SK-N-SH (cell line): ENCODE results near the gene SH3BGRL3. TPM values are rescaled to one million over a fixed set of nuclear protein-coding genes. Genes with fewer than 3 reads are reported as not detected.

Experiments
- CTCF ChIA-PET: fragments of 300-600, 350-600 bp; formaldehyde crosslinking; extraction: SDS; loops from one replicate; lab custom pipeline; 2021; lab: Yijun Ruan, JAX
- POLR2A ChIA-PET: fragments of 350-600 bp; sonication (Branson Sonifier 250); formaldehyde crosslinking; extraction: SDS; loops from one replicate; lab custom pipeline; 2020; ENCODE audit warnings: antibody characterized with exemption, inconsistent platforms; lab: Yijun Ruan, JAX
- DNase-seq: peaks from one replicate; pipeline ENCODE4 v3.0.0; 2012
- H2AFZ ChIP-seq: fragments of 200-600 bp; sonication (generic); 2 replicates; pipeline ENCODE4 v1.8.1; 2016; ENCODE audit warnings: antibody characterized with exemption, mild to moderate bottlenecking, low read depth
- H3F3A ChIP-seq: fragments of 200-600 bp; sonication (generic); replicated peaks from 2 replicates; pipeline ENCODE3; 2016; ENCODE audit warnings: antibody characterized with exemption, mild to moderate bottlenecking; ENCODE audit not compliant: insufficient read depth
- H3K27ac ChIP-seq, 2 experiments: fragments of 200-500 bp in 1 of 2; fragments of 200-600 bp in 1 of 2; sonication (Bioruptor generic) in 1 of 2; sonication (generic), shearing (Covaris generic) in 1 of 2; 2 replicates each; pipeline versions ENCODE4 v1.5.1 to v1.6.1; 2014 to 2016; ENCODE audit warnings: low read depth in 2 of 2, inconsistent platforms in 1 of 2, low read length in 1 of 2, mild to moderate bottlenecking in 1 of 2, mixed read lengths in 1 of 2
- H3K27me3 ChIP-seq: fragments of 200-600 bp; sonication (generic), shearing (Covaris generic); 2 replicates; pipeline ENCODE4 v1.6.1; 2016; ENCODE audit warnings: mixed run types; ENCODE audit not compliant: insufficient read depth
- H3K36me3 ChIP-seq, 2 experiments: fragments of 200-500 bp in 1 of 2; fragments of 200-600 bp in 1 of 2; sonication (Bioruptor generic) in 1 of 2; sonication (generic) in 1 of 2; replicated peaks in 1 of 2; 2 replicates each; pipeline versions ENCODE3 to v1.5.1; 2014 to 2016; ENCODE audit warnings: low read length in 1 of 2, mild to moderate bottlenecking in 1 of 2; ENCODE audit not compliant: insufficient read depth in 2 of 2, control insufficient read depth in 1 of 2
- H3K4me1 ChIP-seq, 2 experiments: fragments of 200-500 bp in 1 of 2; fragments of 200-600 bp in 1 of 2; sonication (Bioruptor generic) in 1 of 2; sonication (generic), shearing (Covaris generic) in 1 of 2; 2 replicates each; pipeline versions ENCODE4 v1.5.1 to v1.6.1; 2014 to 2016; ENCODE audit warnings: low read depth in 1 of 2, low read length in 1 of 2, mixed run types in 1 of 2; ENCODE audit not compliant: insufficient read depth in 2 of 2, control insufficient read depth in 1 of 2
- H3K4me2 ChIP-seq: fragments of 200-600 bp; sonication (generic), shearing (Covaris generic); 2 replicates; pipeline ENCODE4 v1.6.1; 2017; ENCODE audit warnings: mixed run types
- H3K4me3 ChIP-seq, 2 experiments: fragments of 200-500 bp in 1 of 2; fragments of 200-600 bp in 1 of 2; sonication (Bioruptor generic) in 1 of 2; sonication (generic), shearing (Covaris generic) in 1 of 2; 2 replicates each; pipeline versions ENCODE4 v1.5.1 to v1.8.1; 2014 to 2016; ENCODE audit warnings: low read depth in 2 of 2, inconsistent platforms in 1 of 2, low read length in 1 of 2, mild to moderate bottlenecking in 1 of 2, mixed read lengths in 1 of 2, moderate library complexity in 1 of 2
- H3K79me2 ChIP-seq: fragments of 200-600 bp; sonication (generic); 2 replicates; pipeline ENCODE4 v1.8.1; 2017; ENCODE audit warnings: mild to moderate bottlenecking; ENCODE audit not compliant: insufficient read depth
- H3K9ac ChIP-seq: fragments of 200-600 bp; sonication (generic); 2 replicates; pipeline ENCODE4 v1.6.1; 2017; ENCODE audit warnings: mixed run types
- H3K9me2 ChIP-seq: fragments of 200-600 bp; sonication (generic); 2 replicates; pipeline ENCODE4 v1.6.1; 2017; ENCODE audit warnings: mixed run types
- H3K9me3 ChIP-seq: fragments of 200-600 bp; sonication (generic); 2 replicates; pipeline ENCODE4 v1.6.1; 2017; ENCODE audit warnings: mixed run types, mild to moderate bottlenecking, moderate library complexity
- H4K20me1 ChIP-seq: fragments of 200-600 bp; sonication (generic); 2 replicates; pipeline ENCODE4 v1.6.1; 2017; ENCODE audit warnings: mild to moderate bottlenecking, mixed run types; ENCODE audit not compliant: insufficient read depth
- EP300 ChIP-seq, 2 experiments: IDR thresholded peaks; 2 replicates each; pipeline versions ENCODE4 v1.4.0 to v1.6.1; 2012; ENCODE audit warnings: borderline replicate concordance in 1 of 2, low read depth in 1 of 2, low read length in 1 of 2
- MEF2A ChIP-seq: IDR thresholded peaks from 2 replicates; pipeline ENCODE4 v1.4.0; 2012; ENCODE audit warnings: low read depth, borderline replicate concordance
- RCOR1 ChIP-seq: fragments of 150-350 bp; IDR thresholded peaks from 2 replicates; pipeline ENCODE4 v1.6.1; 2017; ENCODE audit warnings: antibody characterized with exemption, low read length
- SIN3A ChIP-seq: IDR thresholded peaks from 2 replicates; pipeline ENCODE4 v1.6.1; 2012; ENCODE audit warnings: low read depth, mild to moderate bottlenecking, low read length, moderate library complexity, borderline replicate concordance
- TAF1 ChIP-seq: IDR thresholded peaks from 2 replicates; pipeline ENCODE4 v1.6.1; 2012; ENCODE audit warnings: low read depth, mild to moderate bottlenecking, low read length, moderate library complexity, borderline replicate concordance
- TEAD4 ChIP-seq: IDR thresholded peaks from 2 replicates; pipeline ENCODE4 v1.4.0; 2012; ENCODE audit warnings: mild to moderate bottlenecking, borderline replicate concordance; ENCODE audit not compliant: insufficient read depth
- WGBS: methylation state at CpG from one replicate; pipeline ENCODE4 v1.1.6; 2017; ENCODE audit warnings: low lambda C conversion rate; 5-methylcytosine and 5-hydroxymethylcytosine counted together
- polyA plus RNA-seq, 3 experiments: library from polyadenylated mRNA; depleted of rRNA; stranded (reverse); fragments of >200 nt; gene quantifications; 2 replicates each; pipeline ENCODE4 v1.2.3, GENCODE V29; 2012
- TF ChIP-seq, protein P1 (sequence below): IDR thresholded peaks from 2 replicates; pipeline ENCODE4; 2012
- TF ChIP-seq, protein P2 (sequence below): IDR thresholded peaks from 2 replicates; pipeline ENCODE4 v1.4.0; 2012; ENCODE audit warnings: low read depth, borderline replicate concordance

SH3BGRL3 gene
- polyA plus RNA-seq, 1 of the 3 experiments (the other 2 are of a cell fraction) = 202 TPM

DNA sequence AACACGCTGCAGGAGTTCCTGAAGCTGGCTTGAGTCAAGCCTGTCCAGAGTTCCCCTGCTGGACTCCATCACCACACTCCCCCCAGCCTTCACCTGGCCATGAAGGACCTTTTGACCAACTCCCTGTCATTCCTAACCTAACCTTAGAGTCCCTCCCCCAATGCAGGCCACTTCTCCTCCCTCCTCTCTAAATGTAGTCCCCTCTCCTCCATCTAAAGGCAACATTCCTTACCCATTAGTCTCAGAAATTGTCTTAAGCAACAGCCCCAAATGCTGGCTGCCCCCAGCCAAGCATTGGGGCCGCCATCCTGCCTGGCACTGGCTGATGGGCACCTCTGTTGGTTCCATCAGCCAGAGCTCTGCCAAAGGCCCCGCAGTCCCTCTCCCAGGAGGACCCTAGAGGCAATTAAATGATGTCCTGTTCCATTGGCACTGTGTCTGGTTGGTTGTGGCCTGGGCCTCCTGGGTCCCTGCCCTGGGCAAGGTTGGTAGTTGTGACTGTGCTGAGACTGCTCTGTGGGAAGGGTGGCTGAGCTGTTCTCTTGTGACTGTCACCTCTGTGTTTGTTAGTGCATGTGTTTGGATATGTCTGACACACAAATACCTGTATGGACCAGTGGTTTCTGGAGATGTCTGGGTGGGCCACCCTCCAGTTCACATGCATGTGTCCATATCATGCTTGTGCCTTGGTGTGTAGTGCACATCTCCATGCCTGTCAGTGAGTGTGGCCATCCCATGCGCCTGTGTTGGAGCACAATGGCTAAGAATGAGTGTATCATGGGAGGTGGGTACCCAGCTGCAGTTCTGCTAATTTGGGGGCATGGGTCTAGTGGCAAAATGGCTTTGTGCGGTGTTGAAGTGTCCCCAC is 1.4 kb downstream of the SH3BGRL3 start:
- Histone ChIP-seq H3K9me2 (no peaks in the 10 kb centered on the region), H3K9me3 (no peaks in the 10 kb centered on the region), H3K9ac (peak overlapping the region; percentile 81; the same call in 1 of the 2 replicates), H3K27me3 (no peaks in the 10 kb centered on the region), H3K4me1 (peaks cover 28 to 65% of the 10 kb centered on the region in 2 experiments; a peak in 3 of 4 replicates), H3F3A (peaks cover 45% of the 10 kb centered on the region), H4K20me1 (peaks cover 33% of the 10 kb centered on the region), H3K4me2 (peak overlapping the region; percentile 95), H3K27ac (peak overlapping the region in 1 of 2 experiments; percentile 87; a peak in 2 of 4 replicates), H3K79me2 (peaks cover 54% of the 10 kb centered on the region), H3K36me3 (peaks cover 9 to 26% of the 10 kb centered on the region in 2 experiments), H2AFZ (no peak overlapping the region), H3K4me3 (peak overlapping the region; percentile 85 to 95)
- no peak for DNase-seq
- POLR2A ChIA-PET = interaction anchor here (1.8 to 2.3 kb wide), 2 partner anchors 8 to 41 kb away, joined by 5 to 10 read pairs; no protein-coding TSS in a partner anchor
- CTCF ChIA-PET = interaction anchor here (0.6 to 9.5 kb wide), 5 partner anchors 14 to 136 kb away, joined by 3 to 204 read pairs (median 15); partner anchors contain the start of gene CD52
- TF ChIP-seq, protein P1, sequence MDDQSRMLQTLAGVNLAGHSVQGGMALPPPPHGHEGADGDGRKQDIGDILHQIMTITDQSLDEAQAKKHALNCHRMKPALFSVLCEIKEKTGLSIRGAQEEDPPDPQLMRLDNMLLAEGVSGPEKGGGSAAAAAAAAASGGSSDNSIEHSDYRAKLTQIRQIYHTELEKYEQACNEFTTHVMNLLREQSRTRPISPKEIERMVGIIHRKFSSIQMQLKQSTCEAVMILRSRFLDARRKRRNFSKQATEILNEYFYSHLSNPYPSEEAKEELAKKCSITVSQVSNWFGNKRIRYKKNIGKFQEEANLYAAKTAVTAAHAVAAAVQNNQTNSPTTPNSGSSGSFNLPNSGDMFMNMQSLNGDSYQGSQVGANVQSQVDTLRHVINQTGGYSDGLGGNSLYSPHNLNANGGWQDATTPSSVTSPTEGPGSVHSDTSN = peak; percentile 20; the same call in 1 of the 2 replicates
- TF ChIP-seq, protein P2, sequence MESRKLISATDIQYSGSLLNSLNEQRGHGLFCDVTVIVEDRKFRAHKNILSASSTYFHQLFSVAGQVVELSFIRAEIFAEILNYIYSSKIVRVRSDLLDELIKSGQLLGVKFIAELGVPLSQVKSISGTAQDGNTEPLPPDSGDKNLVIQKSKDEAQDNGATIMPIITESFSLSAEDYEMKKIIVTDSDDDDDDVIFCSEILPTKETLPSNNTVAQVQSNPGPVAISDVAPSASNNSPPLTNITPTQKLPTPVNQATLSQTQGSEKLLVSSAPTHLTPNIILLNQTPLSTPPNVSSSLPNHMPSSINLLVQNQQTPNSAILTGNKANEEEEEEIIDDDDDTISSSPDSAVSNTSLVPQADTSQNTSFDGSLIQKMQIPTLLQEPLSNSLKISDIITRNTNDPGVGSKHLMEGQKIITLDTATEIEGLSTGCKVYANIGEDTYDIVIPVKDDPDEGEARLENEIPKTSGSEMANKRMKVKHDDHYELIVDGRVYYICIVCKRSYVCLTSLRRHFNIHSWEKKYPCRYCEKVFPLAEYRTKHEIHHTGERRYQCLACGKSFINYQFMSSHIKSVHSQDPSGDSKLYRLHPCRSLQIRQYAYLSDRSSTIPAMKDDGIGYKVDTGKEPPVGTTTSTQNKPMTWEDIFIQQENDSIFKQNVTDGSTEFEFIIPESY = no peak
- TF ChIP-seq TAF1 (no peak), SIN3A (no peak), RCOR1 (no peak)
- WGBS = 100% methylated on average over 3 of the region's 5 CpGs

DNA sequence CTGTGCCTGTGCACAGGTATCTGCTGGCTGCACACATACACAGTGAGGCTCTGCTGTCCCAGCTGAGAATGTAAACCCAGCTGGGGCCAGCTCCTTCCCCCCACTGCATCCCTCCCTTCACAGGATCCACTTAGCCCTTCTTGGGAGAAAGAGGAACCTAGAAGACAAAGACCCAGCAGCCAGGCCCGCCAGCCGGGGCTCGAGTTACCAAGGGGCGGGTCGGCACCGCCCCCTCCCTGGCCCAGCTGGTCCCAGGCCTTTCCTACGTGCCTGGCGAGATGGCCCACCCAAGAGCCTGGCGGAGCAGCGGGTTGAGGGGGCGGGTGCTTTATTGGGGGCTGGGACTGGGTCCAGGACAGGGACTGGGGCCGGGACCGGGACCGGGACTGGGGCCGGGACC is 2.1 kb downstream of the SH3BGRL3 start:
- Histone ChIP-seq H3K4me1 (peaks cover 26 to 59% of the 10 kb centered on the region in 2 experiments; a peak in 3 of 4 replicates), H3K27ac (peak overlapping the region in 1 of 2 experiments; percentile 87; a peak in 1 of 4 replicates), H3K9me2 (no peaks in the 10 kb centered on the region), H3K9me3 (no peaks in the 10 kb centered on the region), H3K79me2 (peaks cover 54% of the 10 kb centered on the region), H3F3A (peaks cover 39% of the 10 kb centered on the region), H2AFZ (no peak overlapping the region), H3K4me3 (peak overlapping the region in 1 of 2 experiments; percentile 85; a peak in 1 of 4 replicates), H3K4me2 (peak overlapping the region; percentile 95), H3K27me3 (no peaks in the 10 kb centered on the region), H3K36me3 (peaks cover 9 to 22% of the 10 kb centered on the region in 2 experiments), H3K9ac (no peak overlapping the region), H4K20me1 (peaks cover 33% of the 10 kb centered on the region)
- POLR2A ChIA-PET = no interaction called here
- DNase-seq = no peak
- CTCF ChIA-PET = interaction anchor here (0.6 to 9.5 kb wide), 3 partner anchors 36 to 135 kb away, joined by 3 to 204 read pairs (median 25); partner anchors contain the start of gene CD52
- TF ChIP-seq, protein P1 = no peak
- TF ChIP-seq TEAD4 (no peak), MEF2A (no peak), EP300 (IDR thresholded peaks at IDR 0.05; ENCODE audit: borderline replicate concordance in 1 of 2, low read depth in 1 of 2, low read length in 1 of 2) (no peak)
- TF ChIP-seq, protein P2 = no peak
- 52% methylated on average over 6 of the region's 15 CpGs for WGBS
